Esophagus (tissue), 2 donors: Measurements from ENCODE around the gene TOMM40L. TPM values are rescaled to one million over a fixed set of nuclear protein-coding genes. Genes with fewer than 3 reads are reported as not detected.
"Not testable (repeated sequence)": the region's sequence is repeated elsewhere in the genome, so short reads cannot be mapped to it uniquely, and the experiment has no call there.

ENCODE experiments used
- H3K27ac ChIP-seq, 2 donors: one replicate each; pipeline ENCODE4 v1.5.1; 2013; ENCODE audit warnings: low read depth in 2 of 2, mild to moderate bottlenecking in 2 of 2, inconsistent platforms in 1 of 2, low read length in 1 of 2, moderate library complexity in 1 of 2
- H3K27me3 ChIP-seq, 2 donors: one replicate each; pipeline ENCODE4 v1.6.1; 2013; ENCODE audit warnings: low read length in 2 of 2, control low read depth in 1 of 2, mild to moderate bottlenecking in 1 of 2; ENCODE audit not compliant: insufficient read depth in 2 of 2, control insufficient read depth in 1 of 2
- H3K36me3 ChIP-seq, 2 donors: one replicate each; pipeline ENCODE4 v1.6.1; 2013; ENCODE audit warnings: low read length in 1 of 2; ENCODE audit not compliant: control insufficient read depth in 2 of 2, insufficient read depth in 2 of 2
- H3K4me1 ChIP-seq, 2 donors: one replicate each; pipeline ENCODE4 v1.6.1; 2013; ENCODE audit warnings: low read length in 1 of 2; ENCODE audit not compliant: control insufficient read depth in 2 of 2, insufficient read depth in 2 of 2
- H3K4me3 ChIP-seq, 2 donors: one replicate each; pipeline ENCODE4 v1.5.1; 2013; ENCODE audit warnings: low read length in 2 of 2, mild to moderate bottlenecking in 2 of 2, low read depth in 1 of 2, moderate library complexity in 1 of 2
- H3K9me3 ChIP-seq, 2 donors: one replicate each; pipeline ENCODE4 v1.6.1; 2013; ENCODE audit warnings: mild to moderate bottlenecking in 2 of 2, low read depth in 1 of 2, low read length in 1 of 2, moderate library complexity in 1 of 2; ENCODE audit not compliant: control insufficient read depth in 2 of 2, insufficient read depth in 1 of 2
- WGBS, 2 donors: extraction: QIAGEN DNeasy Blood & Tissue Kit; methylation state at CpG; one replicate each; pipeline ENCODE4 v1.1.7; 2013; 5-methylcytosine and 5-hydroxymethylcytosine counted together
- polyA plus RNA-seq, 2 donors: library from polyadenylated mRNA; stranded (reverse); fragments of 200-250 nt; gene quantifications; one replicate each; pipeline ENCODE4 v1.2.3, GENCODE V29; 2013
- donor health status: healthy with polysubstance abuse.
- donor health status: Bipolar disorder and iron deficiency.

TOMM40L gene
- polyA plus RNA-seq, 2 donors, result 8.0 to 10.5 TPM

GRCh38 chr1:161218301-161219077, 7.4 kb upstream of the TOMM40L start:
- no peak overlapping the region for H3K27ac ChIP-seq
- H3K9me3 ChIP-seq, result no peaks in the 10 kb centered on the region
- no peaks in the 10 kb centered on the region for H3K27me3 ChIP-seq
- H3K4me3 ChIP-seq, result no peak overlapping the region
- WGBS, 2 donors, result 68 to 70% methylated on average over 8 of the region's 8 CpGs
- peaks cover 6 to 14% of the 10 kb centered on the region in 2 donors for H3K36me3 ChIP-seq
- H3K4me1 ChIP-seq, result no peaks in the 10 kb centered on the region

- H3K27ac ChIP-seq, result no peak overlapping the region
- H3K4me3 ChIP-seq, result no peak overlapping the region
- 87 to 90% methylated on average over 5 of the region's 5 CpGs for WGBS, 2 donors
- H3K36me3 ChIP-seq, result peaks cover 0 to 6% of the 10 kb centered on the region in 2 donors
- no peaks in the 10 kb centered on the region for H3K4me1 ChIP-seq
- H3K27me3 ChIP-seq, result no peaks in the 10 kb centered on the region
- H3K9me3 ChIP-seq, result no peaks in the 10 kb centered on the region
Observed at GRCh38 chr1:161219078-161219892, 6.6 kb upstream of the TOMM40L start.

GRCh38 chr1:161220002-161220401, 5.9 kb upstream of the TOMM40L start:
- H3K36me3 ChIP-seq, result peaks cover 0 to 3% of the 10 kb centered on the region in 2 donors
- 84 to 85% methylated on average over 5 of the region's 5 CpGs for WGBS, 2 donors
- no peak overlapping the region for H3K4me3 ChIP-seq
- no peaks in the 10 kb centered on the region for H3K9me3 ChIP-seq
- no peaks in the 10 kb centered on the region for H3K4me1 ChIP-seq
- H3K27me3 ChIP-seq, result no peaks in the 10 kb centered on the region
- H3K27ac ChIP-seq, result no peak overlapping the region

- no peaks in the 10 kb centered on the region for H3K9me3 ChIP-seq
- no peak overlapping the region for H3K4me3 ChIP-seq
- no peaks in the 10 kb centered on the region for H3K36me3 ChIP-seq
- H3K4me1 ChIP-seq, result peaks cover 0 to 8% of the 10 kb centered on the region in 2 donors
- H3K27me3 ChIP-seq, result no peaks in the 10 kb centered on the region
- no peak overlapping the region for H3K27ac ChIP-seq
- WGBS, 2 donors, result 80 to 83% methylated on average over 6 of the region's 6 CpGs
Observed at GRCh38 chr1:161222175-161223019, 3.5 kb upstream of the TOMM40L start.

- Histone ChIP-seq H3K27me3 (no peaks in the 10 kb centered on the region), H3K27ac (no peak overlapping the region), H3K4me3 (no peak overlapping the region), H3K4me1 (peaks cover 2 to 8% of the 10 kb centered on the region in 2 donors), H3K9me3 (no peaks in the 10 kb centered on the region), H3K36me3 (peaks cover 0 to 12% of the 10 kb centered on the region in 2 donors)
- WGBS, 2 donors, result 80 to 86% methylated on average over 7 of the region's 7 CpGs
Observed at GRCh38 chr1:161223805-161224694, 1.8 kb upstream of the TOMM40L start.

- peaks cover 0 to 16% of the 10 kb centered on the region in 2 donors for H3K36me3 ChIP-seq
- not testable (repeated sequence) for H3K4me3 ChIP-seq, H3K27me3 ChIP-seq, H3K27ac ChIP-seq, H3K4me1 ChIP-seq, H3K9me3 ChIP-seq
- 71 to 82% methylated on average over 12 to 13 of the region's 13 CpGs for WGBS, 2 donors
Observed at GRCh38 chr1:161224695-161225087, 1.2 kb upstream of the TOMM40L start.

GRCh38 chr1:161225178-161225533, 704 bp upstream of the TOMM40L start:
- Histone ChIP-seq H3K36me3 (peaks cover 0 to 18% of the 10 kb centered on the region in 2 donors), H3K27ac (peak overlapping the region; percentile 64 to 81), H3K27me3 (no peaks in the 10 kb centered on the region), H3K4me3 (no peak overlapping the region), H3K4me1 (peaks cover 2 to 8% of the 10 kb centered on the region in 2 donors), H3K9me3 (no peaks in the 10 kb centered on the region)
- WGBS, 2 donors, result 67 to 70% methylated on average over 7 of the region's 7 CpGs

- 7% methylated on average over 15 of the region's 15 CpGs for WGBS, 2 donors
- H3K27ac ChIP-seq, result peak overlapping the region; percentile 19 to 82
- H3K9me3 ChIP-seq, result no peaks in the 10 kb centered on the region
- H3K27me3 ChIP-seq, result no peaks in the 10 kb centered on the region
- H3K4me1 ChIP-seq, result peaks cover 2 to 8% of the 10 kb centered on the region in 2 donors
- H3K36me3 ChIP-seq, result peaks cover 0 to 19% of the 10 kb centered on the region in 2 donors
- peak overlapping the region; percentile 64 to 89 for H3K4me3 ChIP-seq
Observed at GRCh38 chr1:161226320-161226711, 456 bp downstream of the TOMM40L start.
